GM23338 (cell line): Measurements from ENCODE around the gene EMC1. TPM values are rescaled to one million over a fixed set of nuclear protein-coding genes. Genes with fewer than 3 reads are reported as not detected.

ENCODE experiments used
- ATAC-seq: fragments of 200-7000 bp; cut with Tn5 transposase; 3 replicates; pipeline ENCODE4 v1.9.1; 2020
- DNase-seq: peaks from one replicate; pipeline ENCODE4 v3.0.0-alpha.2; 2015; ENCODE audit warnings: low spot score
- H2AFZ ChIP-seq: fragments of 200-600 bp; sonication (generic); 2 replicates; pipeline ENCODE4 v1.8.0; 2016; ENCODE audit warnings: antibody characterized with exemption, mild to moderate bottlenecking, moderate library complexity
- H3F3A ChIP-seq: fragments of 200-600 bp; sonication (generic); replicated peaks from 2 replicates; pipeline ENCODE4 v1.8.0; 2017; ENCODE audit warnings: antibody characterized with exemption, mixed run types, low read depth
- H3K27ac ChIP-seq: fragments of 200-600 bp; sonication (generic); 2 replicates; pipeline ENCODE4 v1.6.1; 2016; ENCODE audit warnings: low read depth
- H3K27me3 ChIP-seq: fragments of 200-600 bp; sonication (generic); 2 replicates; pipeline ENCODE4 v1.8.0; 2016; ENCODE audit warnings: mild to moderate bottlenecking, mixed run types, moderate library complexity; ENCODE audit not compliant: insufficient read depth
- H3K36me3 ChIP-seq: fragments of 200-600 bp; sonication (generic); 2 replicates; pipeline ENCODE4 v1.8.0; 2016; ENCODE audit warnings: mild to moderate bottlenecking; ENCODE audit not compliant: insufficient read depth
- H3K4me1 ChIP-seq: fragments of 200-600 bp; sonication (generic); 2 replicates; pipeline ENCODE4 v1.8.0; 2016; ENCODE audit warnings: mild to moderate bottlenecking, moderate library complexity; ENCODE audit not compliant: insufficient read depth
- H3K4me2 ChIP-seq: fragments of 200-600 bp; sonication (generic); 2 replicates; pipeline ENCODE4 v1.7.1; 2017; ENCODE audit warnings: mixed run types
- H3K4me3 ChIP-seq: fragments of 200-600 bp; sonication (generic); 2 replicates; pipeline ENCODE4 v1.6.1; 2016; ENCODE audit warnings: mixed run types
- H3K79me2 ChIP-seq: fragments of 200-600 bp; sonication (generic); replicated peaks from 2 replicates; pipeline ENCODE4 v1.8.0; 2017; ENCODE audit warnings: mild to moderate bottlenecking; ENCODE audit not compliant: insufficient read depth
- H3K9me2 ChIP-seq: fragments of 200-600 bp; sonication (generic); 2 replicates; pipeline ENCODE4 v1.8.0; 2017; ENCODE audit not compliant: insufficient read depth
- H4K20me1 ChIP-seq: fragments of 200-600 bp; sonication (generic); replicated peaks from 2 replicates; pipeline ENCODE4 v1.8.0; 2017; ENCODE audit warnings: mild to moderate bottlenecking; ENCODE audit not compliant: insufficient read depth
- H3K27ac Mint-ChIP-seq: 2 replicates; pipeline ENCODE4 v1.8.0; 2020; ENCODE audit warnings: inconsistent platforms, mild to moderate bottlenecking, moderate library complexity, mixed read lengths
- H3K27me3 Mint-ChIP-seq: 3 replicates; pipeline ENCODE4 v1.8.0; 2022; ENCODE audit warnings: low read depth, mild to moderate bottlenecking, moderate library complexity, mixed read lengths, inconsistent platforms; ENCODE audit not compliant: insufficient read depth, poor library complexity
- H3K36me3 Mint-ChIP-seq: 3 replicates; pipeline ENCODE4 v1.8.0; 2021; ENCODE audit warnings: low read depth, mild to moderate bottlenecking, inconsistent platforms, moderate library complexity, mixed read lengths
- H3K4me1 Mint-ChIP-seq: 3 replicates; pipeline ENCODE4 v1.8.0; 2020; ENCODE audit warnings: mild to moderate bottlenecking, inconsistent platforms, mixed read lengths
- H3K4me3 Mint-ChIP-seq: 3 replicates; pipeline ENCODE4 v1.8.0; 2021; ENCODE audit warnings: moderate library complexity, mild to moderate bottlenecking, inconsistent platforms, mixed read lengths
- H3K9me3 Mint-ChIP-seq: 3 replicates; pipeline ENCODE4 v1.8.0; 2020; ENCODE audit warnings: moderate library complexity, mild to moderate bottlenecking, inconsistent platforms, mixed read lengths
- CREB1 ChIP-seq: fragments of 250-450 bp; sonication (Bioruptor Pico); IDR thresholded peaks from 2 replicates; pipeline ENCODE4 v1.5.0; 2020; ENCODE audit warnings: low read depth, mild to moderate bottlenecking, moderate library complexity
- ETS1 ChIP-seq: IDR thresholded peaks from 2 replicates; pipeline ENCODE4 v1.6.1; 2016; ENCODE audit warnings: antibody characterized with exemption
- EZH2 ChIP-seq: fragments of 200-600 bp; sonication (generic); IDR thresholded peaks from one replicate; pipeline ENCODE4 v1.8.0; 2017; ENCODE audit warnings: antibody characterized with exemption, mild to moderate bottlenecking, low read depth; ENCODE audit not compliant: unreplicated experiment
- JUNB ChIP-seq: IDR thresholded peaks from one replicate; pipeline ENCODE4 v1.6.1; 2016; ENCODE audit warnings: antibody characterized with exemption; ENCODE audit not compliant: unreplicated experiment
- NANOG ChIP-seq: IDR thresholded peaks from 2 replicates; pipeline ENCODE4 v1.6.1; 2016; ENCODE audit warnings: antibody characterized with exemption, borderline replicate concordance
- REST ChIP-seq: IDR thresholded peaks from one replicate; pipeline ENCODE4 v1.6.1; 2018; ENCODE audit warnings: antibody characterized with exemption; ENCODE audit not compliant: unreplicated experiment
- STAT1 ChIP-seq: IDR thresholded peaks from one replicate; pipeline ENCODE4 v1.6.1; 2016; ENCODE audit warnings: antibody characterized with exemption; ENCODE audit not compliant: unreplicated experiment
- ZNF114 ChIP-seq: fragments of 250-450 bp; sonication (Bioruptor Pico); IDR thresholded peaks from 2 replicates; pipeline ENCODE4 v1.5.0; 2020; ENCODE audit warnings: mild to moderate bottlenecking, moderate library complexity
- ZNF331 ChIP-seq: fragments of 250-450 bp; sonication (Bioruptor Pico); IDR thresholded peaks from 2 replicates; pipeline ENCODE4 v1.5.0; 2020; ENCODE audit warnings: low read depth, mild to moderate bottlenecking, moderate library complexity
- polyA plus RNA-seq: library from polyadenylated mRNA; unstranded; fragments of >200 nt; fragmentation: Nextera tagmentation; extraction: Ambion mirVana; gene quantifications from 2 replicates; pipeline ENCODE4 v1.2.1, GENCODE V29; 2016
- total RNA-seq: library from RNA; depleted of rRNA; stranded (reverse); fragments of >200 nt; shearing (Covaris generic); gene quantifications from 2 replicates; pipeline ENCODE4 v1.2.3, GENCODE V29; 2014
- TF ChIP-seq, protein P1 (sequence below): fragments of 250-450 bp; sonication (Bioruptor Pico); IDR thresholded peaks from 2 replicates; pipeline ENCODE4 v1.5.0; 2020; ENCODE audit warnings: mild to moderate bottlenecking, moderate library complexity

EMC1 gene
- total and polyA plus RNA-seq, 2 experiments from 2014 or later = 17.6 to 53.0 TPM

- TF ChIP-seq ETS1 (no peak), STAT1 (no peak)
Measured at GRCh38 chr1:19189270-19189669, 62.1 kb downstream of the EMC1 start (continued).

- no peak for ATAC-seq
Measured at GRCh38 chr1:19187852-19188251, 63.5 kb downstream of the EMC1 start.

More at GRCh38 chr1:19187852-19188251, 63.5 kb downstream of the EMC1 start:
- Histone ChIP-seq H3K4me3 (no peak overlapping the region), H3K4me2 (no peak overlapping the region), H2AFZ (no peak overlapping the region), H3K9me2 (no peaks in the 10 kb centered on the region), H3F3A (no peaks in the 10 kb centered on the region), H4K20me1 (peaks cover 40% of the 10 kb centered on the region), H3K4me1 (no peaks in the 10 kb centered on the region; the same call in 1 of the 2 replicates), H3K36me3 (peaks cover 85% of the 10 kb centered on the region), H3K27me3 (no peaks in the 10 kb centered on the region), H3K27ac (no peak overlapping the region), H3K79me2 (peaks cover 34% of the 10 kb centered on the region)
- H3K27ac Mint-ChIP-seq = no peak overlapping the region
- no peaks in the 10 kb centered on the region for H3K9me3 Mint-ChIP-seq
- H3K36me3 Mint-ChIP-seq = peaks cover 89% of the 10 kb centered on the region
- H3K27me3 Mint-ChIP-seq = peaks cover 4% of the 10 kb centered on the region
- TF ChIP-seq NANOG (no peak), ZNF331 (no peak), REST (no peak), ETS1 (no peak), CREB1 (CRISPR knock-in tag) (no peak), EZH2 (no peak), ZNF114 (CRISPR knock-in tag) (no peak), JUNB (no peak)
- TF ChIP-seq, protein P1, sequence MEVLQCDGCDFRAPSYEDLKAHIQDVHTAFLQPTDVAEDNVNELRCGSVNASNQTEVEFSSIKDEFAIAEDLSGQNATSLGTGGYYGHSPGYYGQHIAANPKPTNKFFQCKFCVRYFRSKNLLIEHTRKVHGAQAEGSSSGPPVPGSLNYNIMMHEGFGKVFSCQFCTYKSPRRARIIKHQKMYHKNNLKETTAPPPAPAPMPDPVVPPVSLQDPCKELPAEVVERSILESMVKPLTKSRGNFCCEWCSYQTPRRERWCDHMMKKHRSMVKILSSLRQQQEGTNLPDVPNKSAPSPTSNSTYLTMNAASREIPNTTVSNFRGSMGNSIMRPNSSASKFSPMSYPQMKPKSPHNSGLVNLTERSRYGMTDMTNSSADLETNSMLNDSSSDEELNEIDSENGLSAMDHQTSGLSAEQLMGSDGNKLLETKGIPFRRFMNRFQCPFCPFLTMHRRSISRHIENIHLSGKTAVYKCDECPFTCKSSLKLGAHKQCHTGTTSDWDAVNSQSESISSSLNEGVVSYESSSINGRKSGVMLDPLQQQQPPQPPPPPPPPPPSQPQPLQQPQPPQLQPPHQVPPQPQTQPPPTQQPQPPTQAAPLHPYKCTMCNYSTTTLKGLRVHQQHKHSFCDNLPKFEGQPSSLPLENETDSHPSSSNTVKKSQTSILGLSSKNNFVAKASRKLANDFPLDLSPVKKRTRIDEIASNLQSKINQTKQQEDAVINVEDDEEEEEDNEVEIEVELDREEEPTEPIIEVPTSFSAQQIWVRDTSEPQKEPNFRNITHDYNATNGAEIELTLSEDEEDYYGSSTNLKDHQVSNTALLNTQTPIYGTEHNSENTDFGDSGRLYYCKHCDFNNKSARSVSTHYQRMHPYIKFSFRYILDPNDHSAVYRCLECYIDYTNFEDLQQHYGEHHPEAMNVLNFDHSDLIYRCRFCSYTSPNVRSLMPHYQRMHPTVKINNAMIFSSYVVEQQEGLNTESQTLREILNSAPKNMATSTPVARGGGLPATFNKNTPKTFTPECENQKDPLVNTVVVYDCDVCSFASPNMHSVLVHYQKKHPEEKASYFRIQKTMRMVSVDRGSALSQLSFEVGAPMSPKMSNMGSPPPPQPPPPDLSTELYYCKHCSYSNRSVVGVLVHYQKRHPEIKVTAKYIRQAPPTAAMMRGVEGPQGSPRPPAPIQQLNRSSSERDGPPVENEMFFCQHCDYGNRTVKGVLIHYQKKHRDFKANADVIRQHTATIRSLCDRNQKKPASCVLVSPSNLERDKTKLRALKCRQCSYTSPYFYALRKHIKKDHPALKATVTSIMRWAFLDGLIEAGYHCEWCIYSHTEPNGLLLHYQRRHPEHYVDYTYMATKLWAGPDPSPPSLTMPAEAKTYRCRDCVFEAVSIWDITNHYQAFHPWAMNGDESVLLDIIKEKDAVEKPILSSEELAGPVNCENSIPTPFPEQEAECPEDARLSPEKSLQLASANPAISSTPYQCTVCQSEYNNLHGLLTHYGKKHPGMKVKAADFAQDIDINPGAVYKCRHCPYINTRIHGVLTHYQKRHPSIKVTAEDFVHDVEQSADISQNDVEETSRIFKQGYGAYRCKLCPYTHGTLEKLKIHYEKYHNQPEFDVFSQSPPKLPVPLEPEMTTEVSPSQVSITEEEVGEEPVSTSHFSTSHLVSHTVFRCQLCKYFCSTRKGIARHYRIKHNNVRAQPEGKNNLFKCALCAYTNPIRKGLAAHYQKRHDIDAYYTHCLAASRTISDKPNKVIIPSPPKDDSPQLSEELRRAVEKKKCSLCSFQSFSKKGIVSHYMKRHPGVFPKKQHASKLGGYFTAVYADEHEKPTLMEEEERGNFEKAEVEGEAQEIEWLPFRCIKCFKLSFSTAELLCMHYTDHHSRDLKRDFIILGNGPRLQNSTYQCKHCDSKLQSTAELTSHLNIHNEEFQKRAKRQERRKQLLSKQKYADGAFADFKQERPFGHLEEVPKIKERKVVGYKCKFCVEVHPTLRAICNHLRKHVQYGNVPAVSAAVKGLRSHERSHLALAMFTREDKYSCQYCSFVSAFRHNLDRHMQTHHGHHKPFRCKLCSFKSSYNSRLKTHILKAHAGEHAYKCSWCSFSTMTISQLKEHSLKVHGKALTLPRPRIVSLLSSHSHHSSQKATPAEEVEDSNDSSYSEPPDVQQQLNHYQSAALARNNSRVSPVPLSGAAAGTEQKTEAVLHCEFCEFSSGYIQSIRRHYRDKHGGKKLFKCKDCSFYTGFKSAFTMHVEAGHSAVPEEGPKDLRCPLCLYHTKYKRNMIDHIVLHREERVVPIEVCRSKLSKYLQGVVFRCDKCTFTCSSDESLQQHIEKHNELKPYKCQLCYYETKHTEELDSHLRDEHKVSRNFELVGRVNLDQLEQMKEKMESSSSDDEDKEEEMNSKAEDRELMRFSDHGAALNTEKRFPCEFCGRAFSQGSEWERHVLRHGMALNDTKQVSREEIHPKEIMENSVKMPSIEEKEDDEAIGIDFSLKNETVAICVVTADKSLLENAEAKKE (CRISPR knock-in tag) = no peak
- no peak overlapping the region for H3K4me3 Mint-ChIP-seq
- DNase-seq = no peak
- peaks cover 12% of the 10 kb centered on the region for H3K4me1 Mint-ChIP-seq
